NB4 (cell line): ENCODE measurements around the gene LELP1.

ENCODE experiments used
- POLR2A ChIP-seq: IDR thresholded peaks from 2 replicates; pipeline ENCODE4 v1.6.1; 2011; ENCODE audit warnings: mild to moderate bottlenecking; ENCODE audit not compliant: insufficient read length; ENCODE audit errors: extremely low read depth
- TF ChIP-seq, protein P1 (sequence below): IDR thresholded peaks from one replicate; pipeline ENCODE4 v1.5.1; 2012; ENCODE audit warnings: low read depth, low read length

DNA sequence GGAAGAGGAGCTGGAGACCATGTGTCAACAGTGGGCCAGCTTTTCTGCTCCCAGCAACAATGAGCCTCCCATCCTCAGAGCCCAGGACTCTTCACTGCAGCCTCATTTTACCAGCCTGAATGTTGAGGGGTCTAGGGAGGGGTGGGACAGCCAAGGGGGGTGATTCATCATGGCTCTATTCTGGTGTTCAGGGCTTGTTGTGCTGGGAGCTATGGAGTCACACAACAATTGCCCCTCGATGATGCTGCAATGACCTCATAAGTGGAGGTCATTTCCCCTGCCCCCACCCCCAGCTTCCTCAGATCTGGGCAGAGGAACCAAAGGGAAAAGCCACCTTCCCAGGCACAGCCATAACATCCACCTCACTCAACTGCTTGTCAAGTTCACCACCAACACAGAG, at the start of gene LELP1:
- TF ChIP-seq, protein P1, sequence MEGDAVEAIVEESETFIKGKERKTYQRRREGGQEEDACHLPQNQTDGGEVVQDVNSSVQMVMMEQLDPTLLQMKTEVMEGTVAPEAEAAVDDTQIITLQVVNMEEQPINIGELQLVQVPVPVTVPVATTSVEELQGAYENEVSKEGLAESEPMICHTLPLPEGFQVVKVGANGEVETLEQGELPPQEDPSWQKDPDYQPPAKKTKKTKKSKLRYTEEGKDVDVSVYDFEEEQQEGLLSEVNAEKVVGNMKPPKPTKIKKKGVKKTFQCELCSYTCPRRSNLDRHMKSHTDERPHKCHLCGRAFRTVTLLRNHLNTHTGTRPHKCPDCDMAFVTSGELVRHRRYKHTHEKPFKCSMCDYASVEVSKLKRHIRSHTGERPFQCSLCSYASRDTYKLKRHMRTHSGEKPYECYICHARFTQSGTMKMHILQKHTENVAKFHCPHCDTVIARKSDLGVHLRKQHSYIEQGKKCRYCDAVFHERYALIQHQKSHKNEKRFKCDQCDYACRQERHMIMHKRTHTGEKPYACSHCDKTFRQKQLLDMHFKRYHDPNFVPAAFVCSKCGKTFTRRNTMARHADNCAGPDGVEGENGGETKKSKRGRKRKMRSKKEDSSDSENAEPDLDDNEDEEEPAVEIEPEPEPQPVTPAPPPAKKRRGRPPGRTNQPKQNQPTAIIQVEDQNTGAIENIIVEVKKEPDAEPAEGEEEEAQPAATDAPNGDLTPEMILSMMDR = no peak
- TF ChIP-seq POLR2A = no peak
